Measurements from ENCODE around the gene RBFOX2.

DNA sequence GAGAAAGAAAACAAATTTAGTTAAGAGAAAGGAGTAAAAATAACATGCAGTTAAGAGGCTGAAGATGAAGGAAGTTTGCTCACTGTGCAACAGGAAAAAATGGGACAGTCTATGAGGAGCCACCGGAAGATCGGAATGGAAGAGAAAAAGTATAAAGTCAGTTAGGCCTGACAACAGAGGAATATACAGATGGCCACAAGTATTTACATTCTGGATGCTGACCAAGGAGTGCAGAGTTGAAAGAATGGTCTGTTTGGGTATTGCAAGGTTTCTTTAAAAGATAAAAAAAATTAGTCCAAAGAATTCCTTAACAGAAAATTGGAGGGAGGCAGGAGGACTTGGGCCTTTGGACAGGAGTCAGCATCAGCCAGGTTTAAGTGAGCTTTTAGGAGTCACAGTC, 37.5 kb downstream of the RBFOX2 start:
- TF ChIP-seq POLR2A (IDR thresholded peaks at IDR 0.05), result no peak
- TF ChIP-seq, protein P1, sequence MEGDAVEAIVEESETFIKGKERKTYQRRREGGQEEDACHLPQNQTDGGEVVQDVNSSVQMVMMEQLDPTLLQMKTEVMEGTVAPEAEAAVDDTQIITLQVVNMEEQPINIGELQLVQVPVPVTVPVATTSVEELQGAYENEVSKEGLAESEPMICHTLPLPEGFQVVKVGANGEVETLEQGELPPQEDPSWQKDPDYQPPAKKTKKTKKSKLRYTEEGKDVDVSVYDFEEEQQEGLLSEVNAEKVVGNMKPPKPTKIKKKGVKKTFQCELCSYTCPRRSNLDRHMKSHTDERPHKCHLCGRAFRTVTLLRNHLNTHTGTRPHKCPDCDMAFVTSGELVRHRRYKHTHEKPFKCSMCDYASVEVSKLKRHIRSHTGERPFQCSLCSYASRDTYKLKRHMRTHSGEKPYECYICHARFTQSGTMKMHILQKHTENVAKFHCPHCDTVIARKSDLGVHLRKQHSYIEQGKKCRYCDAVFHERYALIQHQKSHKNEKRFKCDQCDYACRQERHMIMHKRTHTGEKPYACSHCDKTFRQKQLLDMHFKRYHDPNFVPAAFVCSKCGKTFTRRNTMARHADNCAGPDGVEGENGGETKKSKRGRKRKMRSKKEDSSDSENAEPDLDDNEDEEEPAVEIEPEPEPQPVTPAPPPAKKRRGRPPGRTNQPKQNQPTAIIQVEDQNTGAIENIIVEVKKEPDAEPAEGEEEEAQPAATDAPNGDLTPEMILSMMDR (IDR thresholded peaks at IDR 0.05), result no peak

Data from adrenal gland (tissue), 5 donors.